GM18508 (cell line): ENCODE data around the gene GBP2.

Source experiments
- ATAC-seq: cut with Tn5 transposase; IDR thresholded peaks from one replicate; pipeline ENCODE4 v1.9.1; 2021; ENCODE audit warnings: moderate number of reproducible peaks; ENCODE audit not compliant: insufficient read depth, unreplicated experiment

Gene GBP2

GRCh38 chr1:89125913-89126580, at the start of gene GBP2:
TSS of gene GBP2 (minus strand) at chr1:89126114. CDS start at chr1:89121966, 4,148 bp downstream.
- peak; percentile 52 for ATAC-seq

- no peak for ATAC-seq
Measured at GRCh38 chr1:89174491-89174890, 48.6 kb upstream of the GBP2 start.

GRCh38 chr1:89172468-89173143, 46.7 kb upstream of the GBP2 start:
- ATAC-seq: no peak

- ATAC-seq: no peak
Measured at GRCh38 chr1:89171067-89171438, 45.1 kb upstream of the GBP2 start.

- ATAC-seq: no peak
Measured at GRCh38 chr1:89170170-89171066, 44.5 kb upstream of the GBP2 start.

GRCh38 chr1:89169166-89169565, 43.3 kb upstream of the GBP2 start:
- ATAC-seq: no peak

- ATAC-seq: no peak
Measured at GRCh38 chr1:89167590-89168230, 41.8 kb upstream of the GBP2 start.

- no peak for ATAC-seq
Measured at GRCh38 chr1:89166705-89167104, 40.8 kb upstream of the GBP2 start.

GRCh38 chr1:89165811-89166210, 39.9 kb upstream of the GBP2 start:
- no peak for ATAC-seq

- ATAC-seq: no peak
Measured at GRCh38 chr1:89151047-89151446, 25.1 kb upstream of the GBP2 start.

GRCh38 chr1:89149976-89150375, 24.1 kb upstream of the GBP2 start:
- no peak for ATAC-seq

- no peak for ATAC-seq
Measured at GRCh38 chr1:89149229-89149628, 23.3 kb upstream of the GBP2 start.

- ATAC-seq: no peak
Measured at GRCh38 chr1:89147678-89148658, 22.1 kb upstream of the GBP2 start.

- ATAC-seq: no peak
Measured at GRCh38 chr1:89146721-89147120, 20.8 kb upstream of the GBP2 start.

- ATAC-seq: no peak
Measured at GRCh38 chr1:89143484-89143883, 17.6 kb upstream of the GBP2 start.

GRCh38 chr1:89142160-89142559, 16.2 kb upstream of the GBP2 start:
- ATAC-seq: no peak

GRCh38 chr1:89133747-89134146, 7.8 kb upstream of the GBP2 start:
- ATAC-seq: no peak

GRCh38 chr1:89130716-89131115, 4.8 kb upstream of the GBP2 start:
- ATAC-seq: no peak

- ATAC-seq: no peak
Measured at GRCh38 chr1:89129911-89130310, 4.0 kb upstream of the GBP2 start.
